Mucosa of stomach (tissue), 1 donor: ENCODE results near the gene STAC.

Experiments used
- H3K27me3 ChIP-seq: one replicate; pipeline ENCODE4 v1.7.0; 2013; ENCODE audit warnings: mild to moderate bottlenecking, low read length; ENCODE audit not compliant: control insufficient read depth, insufficient read depth
- H3K36me3 ChIP-seq: one replicate; pipeline ENCODE4 v1.7.0; 2013; ENCODE audit warnings: low read length; ENCODE audit not compliant: control insufficient read depth, insufficient read depth
- H3K4me1 ChIP-seq: one replicate; pipeline ENCODE4 v1.7.0; 2013; ENCODE audit warnings: mild to moderate bottlenecking, low read length; ENCODE audit not compliant: control insufficient read depth, insufficient read depth
- H3K4me3 ChIP-seq: one replicate; pipeline ENCODE4 v1.7.0; 2013; ENCODE audit warnings: low read length
- H3K9ac ChIP-seq: one replicate; pipeline ENCODE4 v1.7.0; 2013; ENCODE audit warnings: mild to moderate bottlenecking, low read length, moderate library complexity
- H3K9me3 ChIP-seq: one replicate; pipeline ENCODE4 v1.7.0; 2013; ENCODE audit warnings: mild to moderate bottlenecking, low read length, moderate library complexity; ENCODE audit not compliant: control insufficient read depth
- donor health status: Pancreatic carcinoma.

Gene STAC

DNA sequence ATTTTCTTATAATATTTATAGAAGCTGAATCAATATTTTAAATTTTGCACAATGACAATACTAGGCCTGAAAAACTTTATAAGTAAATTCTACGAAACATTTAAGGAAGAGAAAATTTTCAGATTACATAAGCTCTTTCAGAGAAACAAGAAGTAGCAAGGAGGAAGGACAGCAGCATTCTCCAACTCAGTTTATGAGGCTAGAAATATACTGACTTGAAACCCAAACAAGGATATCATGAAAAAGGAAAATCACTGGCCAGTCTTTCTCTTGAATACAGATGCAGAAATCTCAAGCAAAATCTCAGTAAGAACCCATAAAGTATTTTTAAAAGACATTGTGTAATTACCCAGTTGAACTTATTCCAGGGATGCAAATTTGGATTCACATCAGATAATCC is 121.3 kb downstream of the STAC start:
- Histone ChIP-seq H3K9ac (no peak overlapping the region), H3K36me3 (no peaks in the 10 kb centered on the region), H3K4me1 (no peaks in the 10 kb centered on the region), H3K4me3 (no peak overlapping the region), H3K27me3 (no peaks in the 10 kb centered on the region), H3K9me3 (no peaks in the 10 kb centered on the region)

DNA sequence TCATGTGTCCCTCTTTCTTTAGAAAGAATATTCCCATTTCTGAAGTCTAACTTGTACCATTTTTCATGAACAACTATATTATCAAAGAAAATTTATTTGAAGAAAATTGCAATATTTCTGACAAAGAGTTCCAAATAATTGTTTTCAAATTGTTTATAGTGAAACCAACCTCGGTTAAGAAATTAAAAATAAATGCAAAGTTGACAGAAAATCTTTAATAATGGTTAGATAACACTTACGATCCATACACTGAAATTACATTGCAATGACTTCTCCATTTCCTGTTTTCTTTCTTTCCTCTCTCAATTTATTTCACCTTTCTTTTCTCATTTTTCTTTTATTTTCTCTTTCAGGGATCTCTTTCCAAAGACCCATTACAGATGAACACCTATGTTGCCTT is 125.1 kb downstream of the STAC start:
- no peaks in the 10 kb centered on the region for H3K36me3 ChIP-seq
- H3K4me1 ChIP-seq, result no peaks in the 10 kb centered on the region

GRCh38 chr3:36511791-36512486 is 131.6 kb downstream of the STAC start:
- Histone ChIP-seq H3K9ac (no peak overlapping the region), H3K27me3 (no peaks in the 10 kb centered on the region), H3K4me3 (no peak overlapping the region), H3K9me3 (no peaks in the 10 kb centered on the region), H3K4me1 (no peaks in the 10 kb centered on the region), H3K36me3 (no peaks in the 10 kb centered on the region)

More for the DNA sequence above, 125.1 kb downstream of the STAC start:
- Histone ChIP-seq H3K9me3 (no peaks in the 10 kb centered on the region), H3K4me3 (no peak overlapping the region), H3K27me3 (no peaks in the 10 kb centered on the region), H3K9ac (no peak overlapping the region)

GRCh38 chr3:36512555-36512954 is 132.3 kb downstream of the STAC start:
- no peak overlapping the region for H3K9ac ChIP-seq
- H3K27me3 ChIP-seq, result no peaks in the 10 kb centered on the region
- H3K36me3 ChIP-seq, result no peaks in the 10 kb centered on the region
- H3K9me3 ChIP-seq, result no peaks in the 10 kb centered on the region
- no peak overlapping the region for H3K4me3 ChIP-seq
- no peaks in the 10 kb centered on the region for H3K4me1 ChIP-seq

- Histone ChIP-seq H3K4me1 (no peaks in the 10 kb centered on the region), H3K27me3 (no peaks in the 10 kb centered on the region), H3K9me3 (no peaks in the 10 kb centered on the region), H3K36me3 (no peaks in the 10 kb centered on the region), H3K9ac (no peak overlapping the region), H3K4me3 (no peak overlapping the region)
Observed at GRCh38 chr3:36514171-36514570, 133.9 kb downstream of the STAC start.

DNA sequence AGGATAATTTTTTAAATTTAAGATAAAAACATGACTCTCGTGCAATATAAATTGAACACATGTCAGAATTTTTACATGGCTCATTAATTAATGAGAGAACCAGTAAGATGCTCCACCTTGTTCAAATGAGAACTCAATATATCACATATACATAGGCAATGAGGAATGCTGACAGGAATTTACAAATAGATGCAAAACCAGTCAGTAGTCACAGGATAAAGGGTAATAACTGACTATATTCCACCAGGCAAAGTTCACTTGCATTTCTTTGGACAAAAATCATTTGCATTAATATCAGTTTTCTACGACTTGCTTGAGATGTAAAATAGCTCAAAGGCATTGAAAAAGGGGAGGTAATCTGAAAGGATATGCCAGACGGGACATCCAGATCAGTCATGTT is 139.4 kb downstream of the STAC start:
- no peaks in the 10 kb centered on the region for H3K27me3 ChIP-seq
- H3K4me3 ChIP-seq, result no peak overlapping the region
- no peaks in the 10 kb centered on the region for H3K4me1 ChIP-seq
- no peaks in the 10 kb centered on the region for H3K36me3 ChIP-seq
- no peaks in the 10 kb centered on the region for H3K9me3 ChIP-seq
- H3K9ac ChIP-seq, result no peak overlapping the region

- no peaks in the 10 kb centered on the region for H3K9me3 ChIP-seq
- H3K4me1 ChIP-seq, result no peaks in the 10 kb centered on the region
- H3K36me3 ChIP-seq, result no peaks in the 10 kb centered on the region
- H3K9ac ChIP-seq, result no peak overlapping the region
- H3K27me3 ChIP-seq, result no peaks in the 10 kb centered on the region
- no peak overlapping the region for H3K4me3 ChIP-seq
Observed at GRCh38 chr3:36520241-36521006, 140.1 kb downstream of the STAC start.

DNA sequence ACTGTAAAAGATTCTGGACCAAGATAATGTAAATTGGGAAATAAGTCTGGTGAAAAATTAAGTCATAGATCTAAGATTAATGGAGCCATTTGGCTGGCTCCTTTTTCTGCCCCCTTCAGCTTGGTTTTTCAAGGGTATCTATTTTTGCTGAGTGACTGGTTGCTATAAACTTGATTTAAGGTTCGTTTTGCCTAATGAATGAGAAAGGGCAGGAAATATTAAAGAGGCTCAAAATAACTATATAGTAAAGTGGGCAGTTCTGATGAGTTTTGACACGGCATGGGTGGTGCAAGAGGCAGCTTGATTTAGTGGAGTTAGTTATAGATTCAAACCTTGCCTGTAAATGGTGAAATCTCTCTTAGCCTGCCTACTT is 140.7 kb downstream of the STAC start:
- Histone ChIP-seq H3K27me3 (no peaks in the 10 kb centered on the region), H3K9ac (no peak overlapping the region), H3K4me1 (no peaks in the 10 kb centered on the region), H3K4me3 (no peak overlapping the region), H3K36me3 (no peaks in the 10 kb centered on the region), H3K9me3 (no peaks in the 10 kb centered on the region)

DNA sequence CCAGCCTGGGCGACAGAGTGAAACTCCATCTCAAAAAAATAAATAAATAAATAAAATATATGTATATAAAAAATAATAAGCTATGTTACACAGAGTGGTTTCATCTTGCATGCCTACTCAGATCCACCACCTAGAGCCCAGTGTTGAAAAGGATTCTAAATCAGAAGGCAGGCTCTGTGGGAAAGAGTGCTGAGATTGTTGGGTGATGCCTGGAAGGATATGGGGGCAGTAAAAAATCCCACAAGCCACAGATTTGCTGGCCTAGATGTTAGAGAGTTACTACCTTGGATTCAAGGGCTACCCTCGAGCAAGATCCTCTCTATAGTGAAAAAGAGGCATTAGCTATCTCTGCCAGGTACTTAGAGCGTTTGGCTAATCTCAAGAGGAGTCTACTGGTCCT is 144.3 kb downstream of the STAC start:
- H3K4me1 ChIP-seq, result no peaks in the 10 kb centered on the region
- H3K4me3 ChIP-seq, result no peak overlapping the region
- no peaks in the 10 kb centered on the region for H3K27me3 ChIP-seq
- H3K36me3 ChIP-seq, result no peaks in the 10 kb centered on the region
- H3K9ac ChIP-seq, result no peak overlapping the region
- H3K9me3 ChIP-seq, result no peaks in the 10 kb centered on the region

GRCh38 chr3:36525115-36525801 is 145.0 kb downstream of the STAC start:
- Histone ChIP-seq H3K4me1 (no peaks in the 10 kb centered on the region), H3K9me3 (no peaks in the 10 kb centered on the region), H3K36me3 (no peaks in the 10 kb centered on the region)

GRCh38 chr3:36538136-36538749 is 157.9 kb downstream of the STAC start:
- Histone ChIP-seq H3K4me3 (no peak overlapping the region), H3K9me3 (no peaks in the 10 kb centered on the region), H3K36me3 (no peaks in the 10 kb centered on the region), H3K27me3 (no peaks in the 10 kb centered on the region), H3K9ac (no peak overlapping the region), H3K4me1 (no peaks in the 10 kb centered on the region)

More at GRCh38 chr3:36525115-36525801, 145.0 kb downstream of the STAC start:
- Histone ChIP-seq H3K27me3 (no peaks in the 10 kb centered on the region), H3K9ac (no peak overlapping the region), H3K4me3 (no peak overlapping the region)
